Testis (tissue), 3 donors: ENCODE measurements around the gene TYK2. TPM values are rescaled to one million over a fixed set of nuclear protein-coding genes. Genes with fewer than 3 reads are reported as not detected.
"Not testable (repeated sequence)": the region's sequence is repeated elsewhere in the genome, so short reads cannot be mapped to it uniquely, and the experiment has no call there.

ENCODE experiments used
- DNase-seq: peaks from one replicate; pipeline ENCODE4 v3.0.0-alpha.2; 2019
- H3K27ac ChIP-seq, 2 donors: fragments of 200-600 bp; sonication (generic); one replicate each; pipeline ENCODE4 v1.5.1; 2019
- H3K27me3 ChIP-seq: fragments of 200-600 bp; sonication (generic); one replicate; pipeline ENCODE4 v1.5.1; 2019
- H3K36me3 ChIP-seq: fragments of 200-600 bp; sonication (generic); one replicate; pipeline ENCODE4 v1.5.1; 2017; ENCODE audit warnings: low read depth; ENCODE audit errors: missing control alignments
- H3K4me1 ChIP-seq: fragments of 200-600 bp; sonication (generic); one replicate; pipeline ENCODE4 v1.5.1; 2019
- H3K4me3 ChIP-seq, 2 donors: fragments of 200-600 bp; sonication (generic); one replicate each; pipeline ENCODE4 v1.5.1; 2017 to 2019
- H3K9me3 ChIP-seq: fragments of 200-600 bp; sonication (generic); one replicate; pipeline ENCODE4 v1.5.1; 2017
- CTCF ChIP-seq, 3 experiments: fragments of 450-650 bp in 2 of 3; fragments of 200-600 bp in 1 of 3; sonication (generic) in 1 of 3; IDR thresholded peaks; one replicate each; pipeline ENCODE4 v1.5.1; 2016 to 2019; ENCODE audit warnings: antibody characterized with exemption in 3 of 3, mild to moderate bottlenecking in 2 of 3, moderate library complexity in 1 of 3
- POLR2A ChIP-seq: fragments of 450-650 bp; IDR thresholded peaks from one replicate; pipeline ENCODE4 v1.6.1; 2017; ENCODE audit warnings: antibody characterized with exemption, mild to moderate bottlenecking, moderate library complexity
- WGBS, 2 donors: methylation state at CpG; one replicate each; pipeline ENCODE4 v1.1.5; 2018; 5-methylcytosine and 5-hydroxymethylcytosine counted together
- intact Hi-C: fragments of 100-400 bp; cut with DNase I; formaldehyde crosslinking; loops from one replicate; pipeline ENCODE4 v1.15.1; 2023; ENCODE audit warnings: low total_unique reads
- polyA plus RNA-seq: library from polyadenylated mRNA; stranded (reverse); fragments of 350-450 nt; fragmentation: Illumina TruSeq; extraction: RNeasy Lipid Tissue Mini Kit (QIAGEN cat#74804); gene quantifications from one replicate; pipeline ENCODE4 v1.2.3, GENCODE V29; 2014; ENCODE audit warnings: low read depth, low replicate concordance; ENCODE audit not compliant: insufficient read depth
- total RNA-seq, 2 donors: library from RNA; depleted of rRNA; stranded (reverse); fragments of >200 nt; gene quantifications; one replicate each; pipeline ENCODE4 v1.2.3, GENCODE V29; 2016

The TYK2 gene
- total and polyA plus RNA-seq, 3 donors from 2014 or later, result 47.6 to 113 (median 112) TPM

GRCh38 chr19:10403137-10404021 lies 23.0 kb upstream of the TYK2 start, which contains the start of gene CDC37:
Gene CDC37 (minus strand): TSS chr19:10403542. CDS start chr19:10403479, 63 bp downstream.
- intact Hi-C loops, result no loop called here
- DNase-seq, result peak; percentile 98
- no peak for TF ChIP-seq CTCF (IDR thresholded peaks at IDR 0.05)
- no peak for TF ChIP-seq POLR2A
- no peaks in the 10 kb centered on the region for H3K36me3 ChIP-seq
- H3K4me3 ChIP-seq, result peak within 1 kb of the TSS; percentile 66 to 83
- no peaks in the 10 kb centered on the region for H3K9me3 ChIP-seq
- peaks cover 29% of the 10 kb centered on the region for H3K4me1 ChIP-seq
- H3K27me3 ChIP-seq, result no peaks in the 10 kb centered on the region
- WGBS, 2 donors, result 0 to 1% methylated on average over 7 to 66 of the region's 69 CpGs
- H3K27ac ChIP-seq, result peak within 1 kb of the TSS; percentile 32 to 39

GRCh38 chr19:10402441-10403038 lies 22.2 kb upstream of the TYK2 start:
- Histone ChIP-seq H3K27ac (peak overlapping the region; percentile 12 to 32), H3K4me1 (peaks cover 29% of the 10 kb centered on the region), H3K9me3 (no peaks in the 10 kb centered on the region), H3K4me3 (peak overlapping the region; percentile 66 to 83), H3K27me3 (no peaks in the 10 kb centered on the region), H3K36me3 (no peaks in the 10 kb centered on the region)
- intact Hi-C loops, result no loop called here
- 0 to 1% methylated on average over 15 of the region's 15 CpGs for WGBS, 2 donors
- DNase-seq, result no peak
- no peak for TF ChIP-seq CTCF (IDR thresholded peaks at IDR 0.05)
- no peak for TF ChIP-seq POLR2A

DNA sequence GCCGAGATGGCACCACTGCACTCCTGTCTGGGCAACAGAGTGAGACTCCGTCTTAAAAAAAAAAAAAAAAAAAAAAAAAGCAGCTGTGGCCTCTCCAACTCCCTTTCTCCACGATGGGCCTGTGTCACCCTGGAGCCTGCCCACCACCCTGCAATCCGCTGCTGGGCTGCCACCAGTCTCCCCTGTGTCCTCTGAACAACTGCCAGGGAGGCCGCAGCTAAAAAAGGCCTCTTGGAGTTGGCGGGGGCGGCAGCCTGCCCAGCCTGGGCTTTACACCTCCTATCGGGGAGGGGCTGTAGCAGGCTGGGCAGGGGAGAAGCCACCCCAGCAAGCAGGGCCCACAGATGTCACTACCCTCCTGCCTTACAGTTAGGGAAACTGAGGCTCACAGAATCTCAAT lies 19.5 kb upstream of the TYK2 start:
- WGBS, 2 donors, result 78 to 86% methylated on average over 5 to 8 of the region's 8 CpGs
- TF ChIP-seq CTCF (IDR thresholded peaks at IDR 0.05) (no peak), POLR2A (no peak)
- H3K4me1 ChIP-seq, result peaks cover 23% of the 10 kb centered on the region
- H3K27ac ChIP-seq, result no peak overlapping the region
- no peaks in the 10 kb centered on the region for H3K27me3 ChIP-seq
- no peaks in the 10 kb centered on the region for H3K9me3 ChIP-seq
- DNase-seq, result no peak
- H3K36me3 ChIP-seq, result no peaks in the 10 kb centered on the region
- intact Hi-C loops, result no loop called here
- H3K4me3 ChIP-seq, result no peak overlapping the region

DNA sequence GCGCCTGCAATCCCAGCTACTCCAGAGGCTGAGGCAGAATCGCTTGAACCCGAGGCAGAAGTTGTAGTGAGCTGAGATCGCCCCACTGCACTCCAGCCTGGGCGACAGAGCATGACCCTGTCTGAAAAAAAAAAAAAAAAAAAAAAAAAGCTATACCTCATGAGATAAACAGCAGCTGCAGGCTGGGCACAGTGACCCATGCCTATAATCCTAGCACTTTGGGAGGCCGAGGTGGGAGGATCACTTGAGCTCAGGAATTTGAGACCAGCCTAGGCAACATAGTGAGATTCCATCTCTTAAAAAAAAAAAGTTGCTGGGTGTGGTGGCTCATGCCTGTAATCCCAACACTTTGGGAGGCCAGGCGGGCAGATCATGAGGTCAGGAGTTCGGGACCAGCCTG lies 19.0 kb upstream of the TYK2 start:
- H3K9me3 ChIP-seq, intact Hi-C loops, H3K27ac ChIP-seq, H3K27me3 ChIP-seq, H3K36me3 ChIP-seq, H3K4me3 ChIP-seq, DNase-seq: not testable (repeated sequence)
- peaks cover 18% of the 10 kb centered on the region for H3K4me1 ChIP-seq
- 93 to 95% methylated on average over 8 of the region's 8 CpGs for WGBS, 2 donors

DNA sequence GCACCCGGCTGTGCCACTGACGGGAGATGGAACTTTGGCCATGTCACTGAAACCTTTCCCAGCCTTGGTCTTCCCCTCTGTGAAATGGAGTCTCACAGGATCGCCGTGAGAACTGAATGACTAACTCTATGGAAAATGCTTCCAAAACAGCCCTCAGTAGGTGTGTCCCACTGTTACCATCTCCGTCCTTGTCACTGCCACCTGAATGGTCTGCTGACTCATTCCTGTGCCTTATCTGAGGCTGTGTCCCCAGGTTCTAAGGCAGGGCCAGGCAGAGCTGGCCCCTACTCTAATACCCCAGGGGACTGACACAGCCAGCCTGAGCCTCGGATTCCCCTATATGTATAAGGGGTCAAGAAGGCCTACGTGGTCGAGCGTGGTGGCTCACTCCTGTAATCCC lies 18.4 kb upstream of the TYK2 start:
- no peak for DNase-seq
- Histone ChIP-seq H3K36me3 (no peaks in the 10 kb centered on the region), H3K27ac (no peak overlapping the region), H3K4me1 (peaks cover 16% of the 10 kb centered on the region), H3K27me3 (no peaks in the 10 kb centered on the region), H3K4me3 (no peak overlapping the region), H3K9me3 (no peaks in the 10 kb centered on the region)
- 81 to 87% methylated on average over 6 to 9 of the region's 9 CpGs for WGBS, 2 donors
- TF ChIP-seq POLR2A (no peak), CTCF (IDR thresholded peaks at IDR 0.05) (no peak)
- intact Hi-C loops, result no loop called here
